Measurements from ENCODE around the gene STUM.

STUM gene

GRCh38 chr1:226630592-226630991 lies 82.0 kb downstream of the STUM start:
- peaks cover 15% of the 10 kb centered on the region for H3K27me3 ChIP-seq (ENCODE audit: control insufficient read depth, insufficient read depth, low read length, poor library complexity, severe bottlenecking)
- no peaks in the 10 kb centered on the region for H3K9me3 ChIP-seq (ENCODE audit: control insufficient read depth, low read length)
- H3K27ac ChIP-seq (ENCODE audit: insufficient read depth, low read depth, low read length, poor library complexity, severe bottlenecking): no peak overlapping the region
- WGBS, 2 experiments: 91 to 94% methylated on average over 3 of the region's 3 CpGs
- peaks cover 4% of the 10 kb centered on the region for H3K4me1 ChIP-seq (ENCODE audit: control insufficient read depth, insufficient read depth, low read length)
- no peak overlapping the region for H3K4me3 ChIP-seq (ENCODE audit: insufficient read depth, low read depth, low read length)
- H3K36me3 ChIP-seq (ENCODE audit: control insufficient read depth, insufficient read depth, low read length): no peaks in the 10 kb centered on the region

- Histone ChIP-seq H3K27ac (ENCODE audit: insufficient read depth, low read depth, low read length, poor library complexity, severe bottlenecking) (no peak overlapping the region), H3K4me3 (ENCODE audit: insufficient read depth, low read depth, low read length) (no peak overlapping the region), H3K36me3 (ENCODE audit: control insufficient read depth, insufficient read depth, low read length) (no peaks in the 10 kb centered on the region), H3K4me1 (ENCODE audit: control insufficient read depth, insufficient read depth, low read length) (peaks cover 4% of the 10 kb centered on the region), H3K9me3 (ENCODE audit: control insufficient read depth, low read length) (no peaks in the 10 kb centered on the region), H3K27me3 (ENCODE audit: control insufficient read depth, insufficient read depth, low read length, poor library complexity, severe bottlenecking) (peaks cover 10% of the 10 kb centered on the region)
- WGBS, 2 experiments: 80% methylated on average over 10 of the region's 10 CpGs
Measured at GRCh38 chr1:226631229-226632000, 82.9 kb downstream of the STUM start.

GRCh38 chr1:226632169-226632879 lies 83.8 kb downstream of the STUM start:
- Histone ChIP-seq H3K9me3 (ENCODE audit: control insufficient read depth, low read length) (no peaks in the 10 kb centered on the region), H3K27ac (ENCODE audit: insufficient read depth, low read depth, low read length, poor library complexity, severe bottlenecking) (no peak overlapping the region), H3K27me3 (ENCODE audit: control insufficient read depth, insufficient read depth, low read length, poor library complexity, severe bottlenecking) (peaks cover 1% of the 10 kb centered on the region), H3K36me3 (ENCODE audit: control insufficient read depth, insufficient read depth, low read length) (no peaks in the 10 kb centered on the region), H3K4me1 (ENCODE audit: control insufficient read depth, insufficient read depth, low read length) (peaks cover 4% of the 10 kb centered on the region), H3K4me3 (ENCODE audit: insufficient read depth, low read depth, low read length) (no peak overlapping the region)
- 88 to 89% methylated on average over 8 to 9 of the region's 9 CpGs for WGBS, 2 experiments

- H3K9me3 ChIP-seq (ENCODE audit: control insufficient read depth, low read length): no peaks in the 10 kb centered on the region
- no peak overlapping the region for H3K27ac ChIP-seq (ENCODE audit: insufficient read depth, low read depth, low read length, poor library complexity, severe bottlenecking)
- 91 to 93% methylated on average over 10 of the region's 10 CpGs for WGBS, 2 experiments
- no peak overlapping the region for H3K4me3 ChIP-seq (ENCODE audit: insufficient read depth, low read depth, low read length)
- no peaks in the 10 kb centered on the region for H3K36me3 ChIP-seq (ENCODE audit: control insufficient read depth, insufficient read depth, low read length)
- peaks cover 4% of the 10 kb centered on the region for H3K4me1 ChIP-seq (ENCODE audit: control insufficient read depth, insufficient read depth, low read length)
- no peaks in the 10 kb centered on the region for H3K27me3 ChIP-seq (ENCODE audit: control insufficient read depth, insufficient read depth, low read length, poor library complexity, severe bottlenecking)
Measured at GRCh38 chr1:226632922-226633351, 84.4 kb downstream of the STUM start.

GRCh38 chr1:226633541-226634165 lies 85.1 kb downstream of the STUM start:
- no peaks in the 10 kb centered on the region for H3K9me3 ChIP-seq (ENCODE audit: control insufficient read depth, low read length)
- no peaks in the 10 kb centered on the region for H3K36me3 ChIP-seq (ENCODE audit: control insufficient read depth, insufficient read depth, low read length)
- peaks cover 4% of the 10 kb centered on the region for H3K4me1 ChIP-seq (ENCODE audit: control insufficient read depth, insufficient read depth, low read length)
- no peak overlapping the region for H3K4me3 ChIP-seq (ENCODE audit: insufficient read depth, low read depth, low read length)
- H3K27me3 ChIP-seq (ENCODE audit: control insufficient read depth, insufficient read depth, low read length, poor library complexity, severe bottlenecking): no peaks in the 10 kb centered on the region
- WGBS, 2 experiments: 81 to 84% methylated on average over 7 of the region's 7 CpGs
- H3K27ac ChIP-seq (ENCODE audit: insufficient read depth, low read depth, low read length, poor library complexity, severe bottlenecking): no peak overlapping the region

- H3K4me1 ChIP-seq (ENCODE audit: control insufficient read depth, insufficient read depth, low read length): peaks cover 4% of the 10 kb centered on the region
- H3K27me3 ChIP-seq (ENCODE audit: control insufficient read depth, insufficient read depth, low read length, poor library complexity, severe bottlenecking): no peaks in the 10 kb centered on the region
- H3K4me3 ChIP-seq (ENCODE audit: insufficient read depth, low read depth, low read length): no peak overlapping the region
- H3K36me3 ChIP-seq (ENCODE audit: control insufficient read depth, insufficient read depth, low read length): no peaks in the 10 kb centered on the region
- no peaks in the 10 kb centered on the region for H3K9me3 ChIP-seq (ENCODE audit: control insufficient read depth, low read length)
- H3K27ac ChIP-seq (ENCODE audit: insufficient read depth, low read depth, low read length, poor library complexity, severe bottlenecking): no peak overlapping the region
- WGBS, 2 experiments: 16 to 20% methylated on average over 6 of the region's 6 CpGs
Measured at GRCh38 chr1:226634166-226634588, 85.6 kb downstream of the STUM start.

- no peak overlapping the region for H3K27ac ChIP-seq (ENCODE audit: insufficient read depth, low read depth, low read length, poor library complexity, severe bottlenecking)
- no peaks in the 10 kb centered on the region for H3K9me3 ChIP-seq (ENCODE audit: control insufficient read depth, low read length)
- H3K27me3 ChIP-seq (ENCODE audit: control insufficient read depth, insufficient read depth, low read length, poor library complexity, severe bottlenecking): no peaks in the 10 kb centered on the region
- WGBS, 2 experiments: 93% methylated on average over 22 of the region's 22 CpGs
- no peak overlapping the region for H3K4me3 ChIP-seq (ENCODE audit: insufficient read depth, low read depth, low read length)
- no peaks in the 10 kb centered on the region for H3K36me3 ChIP-seq (ENCODE audit: control insufficient read depth, insufficient read depth, low read length)
- peaks cover 4% of the 10 kb centered on the region for H3K4me1 ChIP-seq (ENCODE audit: control insufficient read depth, insufficient read depth, low read length)
Measured at GRCh38 chr1:226634611-226635246, 86.2 kb downstream of the STUM start.

GRCh38 chr1:226635456-226635941 lies 86.9 kb downstream of the STUM start:
- H3K4me3 ChIP-seq (ENCODE audit: insufficient read depth, low read depth, low read length): no peak overlapping the region
- no peaks in the 10 kb centered on the region for H3K9me3 ChIP-seq (ENCODE audit: control insufficient read depth, low read length)
- H3K27ac ChIP-seq (ENCODE audit: insufficient read depth, low read depth, low read length, poor library complexity, severe bottlenecking): no peak overlapping the region
- H3K36me3 ChIP-seq (ENCODE audit: control insufficient read depth, insufficient read depth, low read length): no peaks in the 10 kb centered on the region
- H3K27me3 ChIP-seq (ENCODE audit: control insufficient read depth, insufficient read depth, low read length, poor library complexity, severe bottlenecking): no peaks in the 10 kb centered on the region
- H3K4me1 ChIP-seq (ENCODE audit: control insufficient read depth, insufficient read depth, low read length): peaks cover 5% of the 10 kb centered on the region
- WGBS, 2 experiments: 88 to 90% methylated on average over 11 of the region's 11 CpGs

GRCh38 chr1:226636847-226637096 lies 88.2 kb downstream of the STUM start:
- Histone ChIP-seq H3K27me3 (ENCODE audit: control insufficient read depth, insufficient read depth, low read length, poor library complexity, severe bottlenecking) (no peaks in the 10 kb centered on the region), H3K27ac (ENCODE audit: insufficient read depth, low read depth, low read length, poor library complexity, severe bottlenecking) (no peak overlapping the region), H3K4me3 (ENCODE audit: insufficient read depth, low read depth, low read length) (no peak overlapping the region), H3K36me3 (ENCODE audit: control insufficient read depth, insufficient read depth, low read length) (no peaks in the 10 kb centered on the region), H3K4me1 (ENCODE audit: control insufficient read depth, insufficient read depth, low read length) (peaks cover 10% of the 10 kb centered on the region), H3K9me3 (ENCODE audit: control insufficient read depth, low read length) (no peaks in the 10 kb centered on the region)
- WGBS, 2 experiments: 93 to 95% methylated on average over 1 of the region's 1 CpG

Measured in ectodermal cell (in vitro differentiated cells).